Type B pancreatic cell (in vitro differentiated cells): ENCODE results near the gene ALX4. TPM values are rescaled to one million over a fixed set of nuclear protein-coding genes. Genes with fewer than 3 reads are reported as not detected.

Experiments
- DNase-seq: peaks from one replicate; pipeline ENCODE4 v3.0.0; 2021; ENCODE audit warnings: mixed read lengths; ENCODE audit not compliant: unreplicated experiment; ENCODE audit errors: extremely low spot score
- H3K27ac Mint-ChIP-seq: 2 replicates; pipeline ENCODE4 v1.8.0; 2021; ENCODE audit warnings: mild to moderate bottlenecking, mixed read lengths
- H3K27me3 Mint-ChIP-seq: 2 replicates; pipeline ENCODE4 v1.8.0; 2021; ENCODE audit warnings: mixed read lengths
- H3K36me3 Mint-ChIP-seq: 2 replicates; pipeline ENCODE4 v1.8.0; 2021; ENCODE audit warnings: mixed read lengths
- H3K4me1 Mint-ChIP-seq: one replicate; pipeline ENCODE4 v1.8.0; 2021; ENCODE audit warnings: mixed read lengths; ENCODE audit not compliant: unreplicated experiment
- H3K4me3 Mint-ChIP-seq: 2 replicates; pipeline ENCODE4 v1.8.0; 2021; ENCODE audit warnings: mild to moderate bottlenecking, mixed read lengths
- H3K9me3 Mint-ChIP-seq: 2 replicates; pipeline ENCODE4 v1.8.0; 2021; ENCODE audit warnings: mixed read lengths
- CTCF ChIP-seq: fragments of 200-600 bp; sonication (generic); conservative IDR thresholded peaks from 2 replicates; pipeline ENCODE4 v1.5.0; 2021; ENCODE audit warnings: antibody characterized with exemption, mild to moderate bottlenecking
- total RNA-seq: library from RNA; stranded (reverse); gene quantifications from 2 replicates; pipeline ENCODE4 v1.2.1, GENCODE V29; 2021; ENCODE audit warnings: low replicate concordance

Gene ALX4
- total RNA-seq, 1 donor from 2014 or later = 11.6 TPM

GRCh38 chr11:44332665-44333064, 22.7 kb upstream of the ALX4 start:
- Mint-ChIP-seq H3K36me3 (no peaks in the 10 kb centered on the region), H3K4me1 (peaks cover 36% of the 10 kb centered on the region), H3K4me3 (no peak overlapping the region), H3K27ac (no peak overlapping the region), H3K9me3 (no peaks in the 10 kb centered on the region), H3K27me3 (peaks cover 78% of the 10 kb centered on the region)
- TF ChIP-seq CTCF = no peak
- DNase-seq = no peak

- no peak overlapping the region for H3K4me3 Mint-ChIP-seq
- peaks cover 78% of the 10 kb centered on the region for H3K27me3 Mint-ChIP-seq
- peaks cover 22% of the 10 kb centered on the region for H3K4me1 Mint-ChIP-seq
- H3K27ac Mint-ChIP-seq = no peak overlapping the region
- no peaks in the 10 kb centered on the region for H3K9me3 Mint-ChIP-seq
- no peak for TF ChIP-seq CTCF
- no peak for DNase-seq
- H3K36me3 Mint-ChIP-seq = no peaks in the 10 kb centered on the region
Measured at GRCh38 chr11:44329472-44330230, 19.7 kb upstream of the ALX4 start.

GRCh38 chr11:44328138-44328660, 18.3 kb upstream of the ALX4 start:
- no peak for TF ChIP-seq CTCF
- Mint-ChIP-seq H3K36me3 (no peaks in the 10 kb centered on the region), H3K4me1 (peaks cover 21% of the 10 kb centered on the region), H3K27me3 (peaks cover 80% of the 10 kb centered on the region), H3K9me3 (no peaks in the 10 kb centered on the region), H3K4me3 (no peak overlapping the region), H3K27ac (no peak overlapping the region)
- DNase-seq = no peak

GRCh38 chr11:44327730-44328129, 17.8 kb upstream of the ALX4 start:
- Mint-ChIP-seq H3K27ac (no peak overlapping the region), H3K36me3 (no peaks in the 10 kb centered on the region), H3K4me3 (no peak overlapping the region), H3K27me3 (peaks cover 82% of the 10 kb centered on the region), H3K4me1 (peaks cover 21% of the 10 kb centered on the region), H3K9me3 (no peaks in the 10 kb centered on the region)
- no peak for TF ChIP-seq CTCF
- no peak for DNase-seq

GRCh38 chr11:44326615-44327475, 16.9 kb upstream of the ALX4 start:
- H3K4me3 Mint-ChIP-seq = no peak overlapping the region
- H3K27ac Mint-ChIP-seq = no peak overlapping the region
- no peak for DNase-seq
- H3K27me3 Mint-ChIP-seq = peaks cover 84% of the 10 kb centered on the region
- no peak for TF ChIP-seq CTCF
- H3K9me3 Mint-ChIP-seq = no peaks in the 10 kb centered on the region
- peaks cover 28% of the 10 kb centered on the region for H3K4me1 Mint-ChIP-seq
- no peaks in the 10 kb centered on the region for H3K36me3 Mint-ChIP-seq
